Thyroid gland (tissue), 4 donors: Measurements from ENCODE around the gene AADAT. TPM values are rescaled to one million over a fixed set of nuclear protein-coding genes. Genes with fewer than 3 reads are reported as not detected.

ENCODE experiments used
- DNase-seq, 2 donors: peaks; one replicate each; pipeline ENCODE4 v3.0.0-alpha.2; 2019
- H3K27ac ChIP-seq, 3 donors: fragments of 200-600 bp; sonication (generic); 1 replicate in 2 of 3; 2 replicates in 1 of 3; pipeline ENCODE4 v1.5.1; 2016 to 2019; ENCODE audit warnings: mild to moderate bottlenecking in 1 of 3, moderate library complexity in 1 of 3
- H3K27me3 ChIP-seq: fragments of 200-600 bp; sonication (generic); one replicate; pipeline ENCODE4 v1.5.1; 2019
- H3K36me3 ChIP-seq, 2 donors: fragments of 200-600 bp; sonication (generic); one replicate each; pipeline ENCODE4 v1.5.1; 2016 to 2019
- H3K4me1 ChIP-seq, 2 donors: fragments of 200-600 bp; sonication (generic); one replicate each; pipeline ENCODE4 v1.5.1; 2017 to 2019
- H3K4me3 ChIP-seq, 3 donors: fragments of 200-600 bp; sonication (generic); replicated peaks in 1 of 3; 1 replicate in 2 of 3; 2 replicates in 1 of 3; pipeline ENCODE4 v1.5.1; 2016; ENCODE audit warnings: mild to moderate bottlenecking in 1 of 3
- H3K9me3 ChIP-seq: fragments of 200-600 bp; sonication (generic); one replicate; pipeline ENCODE4 v1.5.1; 2017
- POLR2A ChIP-seq, 2 donors: fragments of 450-650 bp; IDR thresholded peaks; one replicate each; pipeline ENCODE4 v1.6.1; 2017; ENCODE audit warnings: antibody characterized with exemption in 2 of 2, mild to moderate bottlenecking in 2 of 2, moderate library complexity in 1 of 2
- WGBS, 2 donors: methylation state at CpG; one replicate each; pipeline ENCODE4 v1.1.5; 2017; 5-methylcytosine and 5-hydroxymethylcytosine counted together
- intact Hi-C: fragments of 100-400 bp; cut with DNase I; formaldehyde crosslinking; loops from one replicate; pipeline ENCODE4 v1.15.1; 2023
- total RNA-seq, 4 donors: library from RNA; depleted of rRNA; stranded (reverse); fragments of >200 nt; gene quantifications; one replicate each; pipeline ENCODE4 v1.2.3, GENCODE V29; 2016
- TF ChIP-seq, protein P1 (sequence below), 6 experiments: fragments of 200-600 bp in 3 of 6; fragments of 450-650 bp in 3 of 6; sonication (generic) in 3 of 6; IDR thresholded peaks; one replicate each; pipeline ENCODE4 v1.5.1; 2016 to 2019; ENCODE audit warnings: antibody characterized with exemption in 6 of 6, mild to moderate bottlenecking in 2 of 6, inconsistent platforms in 1 of 6, moderate library complexity in 1 of 6

AADAT gene
- total RNA-seq, 4 donors from 2014 or later = 5.7 to 12.1 (median 8.9) TPM

DNA sequence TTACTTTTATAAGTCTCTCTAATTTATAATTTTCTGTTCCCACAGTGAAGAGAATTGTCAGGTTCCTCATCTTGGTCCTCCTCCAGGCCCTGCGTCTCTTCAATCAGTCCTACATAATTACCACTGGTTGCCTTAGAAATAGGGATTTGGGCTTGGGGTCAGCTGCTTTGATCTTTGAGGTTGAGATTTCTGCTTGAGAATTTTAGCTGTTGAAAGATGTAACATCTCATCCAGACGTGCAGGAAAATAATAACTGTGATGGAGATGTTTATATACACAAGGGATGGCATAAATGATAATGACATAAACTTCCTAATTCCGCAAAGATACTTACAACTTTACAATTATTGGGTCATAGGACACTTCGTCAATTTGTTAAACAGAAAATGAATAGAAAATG lies 30.3 kb downstream of the AADAT start:
- Histone ChIP-seq H3K27ac (no peak overlapping the region), H3K9me3 (no peaks in the 10 kb centered on the region), H3K27me3 (no peaks in the 10 kb centered on the region), H3K36me3 (no peaks in the 10 kb centered on the region), H3K4me1 (no peaks in the 10 kb centered on the region), H3K4me3 (no peak overlapping the region)
- WGBS, 2 donors = 80 to 92% methylated on average over 4 of the region's 4 CpGs
- intact Hi-C loops = no loop called here
- TF ChIP-seq, protein P1, sequence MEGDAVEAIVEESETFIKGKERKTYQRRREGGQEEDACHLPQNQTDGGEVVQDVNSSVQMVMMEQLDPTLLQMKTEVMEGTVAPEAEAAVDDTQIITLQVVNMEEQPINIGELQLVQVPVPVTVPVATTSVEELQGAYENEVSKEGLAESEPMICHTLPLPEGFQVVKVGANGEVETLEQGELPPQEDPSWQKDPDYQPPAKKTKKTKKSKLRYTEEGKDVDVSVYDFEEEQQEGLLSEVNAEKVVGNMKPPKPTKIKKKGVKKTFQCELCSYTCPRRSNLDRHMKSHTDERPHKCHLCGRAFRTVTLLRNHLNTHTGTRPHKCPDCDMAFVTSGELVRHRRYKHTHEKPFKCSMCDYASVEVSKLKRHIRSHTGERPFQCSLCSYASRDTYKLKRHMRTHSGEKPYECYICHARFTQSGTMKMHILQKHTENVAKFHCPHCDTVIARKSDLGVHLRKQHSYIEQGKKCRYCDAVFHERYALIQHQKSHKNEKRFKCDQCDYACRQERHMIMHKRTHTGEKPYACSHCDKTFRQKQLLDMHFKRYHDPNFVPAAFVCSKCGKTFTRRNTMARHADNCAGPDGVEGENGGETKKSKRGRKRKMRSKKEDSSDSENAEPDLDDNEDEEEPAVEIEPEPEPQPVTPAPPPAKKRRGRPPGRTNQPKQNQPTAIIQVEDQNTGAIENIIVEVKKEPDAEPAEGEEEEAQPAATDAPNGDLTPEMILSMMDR (IDR thresholded peaks at IDR 0.05) = no peak
- no peak for TF ChIP-seq POLR2A (IDR thresholded peaks at IDR 0.05)
- DNase-seq = no peak

DNA sequence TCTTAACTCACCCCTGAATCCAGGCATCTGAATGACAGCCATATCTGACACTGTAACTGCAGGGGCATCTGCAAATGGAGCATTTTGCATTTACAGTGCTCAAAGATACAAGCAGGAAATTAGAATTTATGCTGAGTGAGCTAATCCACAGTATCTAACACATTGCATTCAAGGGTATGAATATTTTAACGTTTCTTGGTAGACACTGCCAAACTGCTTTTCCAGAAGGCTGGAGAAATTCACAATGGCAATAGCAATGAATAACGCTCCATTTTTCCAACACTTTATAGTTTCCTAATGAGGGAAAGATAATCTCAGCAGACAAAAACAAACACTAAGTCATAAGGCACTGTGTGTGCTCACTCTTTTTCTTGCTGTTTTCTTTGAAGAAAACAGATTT lies 30.9 kb downstream of the AADAT start:
- no peak overlapping the region for H3K27ac ChIP-seq
- intact Hi-C loops = no loop called here
- no peaks in the 10 kb centered on the region for H3K36me3 ChIP-seq
- DNase-seq = no peak
- no peaks in the 10 kb centered on the region for H3K27me3 ChIP-seq
- H3K9me3 ChIP-seq = no peaks in the 10 kb centered on the region
- TF ChIP-seq POLR2A (IDR thresholded peaks at IDR 0.05) = no peak
- TF ChIP-seq, protein P1 (IDR thresholded peaks at IDR 0.05) = no peak
- no peaks in the 10 kb centered on the region for H3K4me1 ChIP-seq
- no peak overlapping the region for H3K4me3 ChIP-seq
- 73 to 77% methylated on average over 2 of the region's 2 CpGs for WGBS, 2 donors

DNA sequence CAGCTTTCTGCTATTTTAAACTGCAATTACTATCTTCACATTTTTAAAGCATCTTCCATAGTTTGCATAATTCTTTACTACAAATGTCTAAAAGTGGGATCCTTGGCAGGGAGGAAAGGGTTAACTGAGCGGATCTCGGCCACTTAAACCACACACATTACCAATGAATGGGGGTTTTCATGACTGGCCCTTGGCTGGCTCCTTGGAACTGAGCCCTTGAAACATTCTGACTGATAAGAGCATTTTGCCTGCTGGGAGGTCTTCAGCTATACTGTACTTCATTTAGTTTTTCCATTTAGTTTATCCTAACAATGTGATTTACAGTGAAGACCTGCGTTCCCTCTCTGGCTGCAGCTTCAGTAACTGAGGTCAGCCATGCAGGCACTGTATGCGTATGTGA lies 31.9 kb downstream of the AADAT start:
- no peak for DNase-seq
- Histone ChIP-seq H3K27me3 (no peaks in the 10 kb centered on the region), H3K4me1 (no peaks in the 10 kb centered on the region), H3K4me3 (no peak overlapping the region), H3K9me3 (no peaks in the 10 kb centered on the region), H3K27ac (no peak overlapping the region), H3K36me3 (no peaks in the 10 kb centered on the region)
- intact Hi-C loops = no loop called here
- TF ChIP-seq, protein P1 (IDR thresholded peaks at IDR 0.05) = no peak
- WGBS, 2 donors = 47 to 64% methylated on average over 4 of the region's 4 CpGs

DNA sequence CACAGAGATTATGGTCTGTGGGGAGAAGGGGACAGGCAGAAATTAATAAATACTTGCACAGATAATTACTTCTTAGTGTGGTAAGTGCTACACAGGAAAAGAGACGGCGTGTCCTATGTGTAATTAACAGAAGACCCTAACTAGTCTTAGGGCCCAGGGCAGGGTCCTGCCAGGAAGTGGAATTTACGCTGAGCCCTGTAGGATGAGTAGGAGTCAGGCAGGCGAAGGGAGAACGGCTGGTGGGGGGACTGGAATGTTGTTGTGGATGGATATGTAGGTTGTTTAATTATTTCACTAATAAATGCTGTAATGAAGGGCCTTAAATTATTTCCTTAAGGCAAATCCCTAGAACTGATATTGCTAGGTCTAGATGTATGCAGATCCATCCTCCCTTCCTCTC lies 36.8 kb downstream of the AADAT start:
- Histone ChIP-seq H3K27me3 (no peaks in the 10 kb centered on the region), H3K9me3 (no peaks in the 10 kb centered on the region), H3K36me3 (no peaks in the 10 kb centered on the region), H3K27ac (no peak overlapping the region), H3K4me3 (no peak overlapping the region), H3K4me1 (no peaks in the 10 kb centered on the region)
- intact Hi-C loops = loop anchor here (5.0 kb wide), 1 partner anchor 246 kb away; no protein-coding TSS in a partner anchor
- DNase-seq = no peak
- TF ChIP-seq, protein P1 (IDR thresholded peaks at IDR 0.05) = no peak
- TF ChIP-seq POLR2A (IDR thresholded peaks at IDR 0.05) = no peak
- WGBS, 2 donors = 82 to 88% methylated on average over 5 of the region's 5 CpGs

DNA sequence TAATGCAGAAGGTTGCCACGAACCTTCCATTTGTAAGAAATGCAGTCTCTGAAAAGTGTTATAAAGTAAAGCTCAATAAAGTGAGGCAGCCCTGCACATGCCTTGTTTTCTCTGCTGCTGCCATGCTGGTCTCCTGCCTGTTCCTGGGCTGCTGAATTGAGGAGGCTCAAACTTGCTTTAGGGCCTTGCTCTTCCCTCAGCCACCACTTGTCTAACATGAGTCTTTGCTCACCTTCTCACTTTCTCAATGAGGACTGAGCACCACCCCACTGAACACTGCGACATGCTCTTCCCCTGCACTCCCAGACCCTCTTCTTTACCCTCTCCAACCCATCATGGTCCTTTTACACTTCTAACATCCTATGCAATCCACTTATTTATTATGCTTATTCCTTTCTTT lies 38.4 kb downstream of the AADAT start:
- Histone ChIP-seq H3K4me3 (no peak overlapping the region), H3K27me3 (no peaks in the 10 kb centered on the region), H3K36me3 (no peaks in the 10 kb centered on the region), H3K9me3 (no peaks in the 10 kb centered on the region), H3K4me1 (no peaks in the 10 kb centered on the region), H3K27ac (no peak overlapping the region)
- intact Hi-C loops = loop anchor here (5.0 kb wide), 1 partner anchor 244 kb away; no protein-coding TSS in a partner anchor
- DNase-seq = no peak
- TF ChIP-seq, protein P1 (IDR thresholded peaks at IDR 0.05) = no peak
- no peak for TF ChIP-seq POLR2A (IDR thresholded peaks at IDR 0.05)
- 86 to 91% methylated on average over 2 of the region's 2 CpGs for WGBS, 2 donors
